Mesenchymal stem cell (in vitro differentiated cells and primary cell): ENCODE data around the gene MLLT3.

Source experiments
- DNase-seq: peaks from one replicate; pipeline ENCODE4 v3.0.0-alpha.2; 2013
- H2AFZ ChIP-seq: one replicate; pipeline ENCODE4 v1.6.1; 2013; ENCODE audit warnings: low read depth, mild to moderate bottlenecking, control low read depth, inconsistent platforms, low read length, moderate library complexity
- H2AK5ac ChIP-seq: 2 replicates; pipeline ENCODE4 v1.6.1; 2013; ENCODE audit warnings: low read length, moderate library complexity, mild to moderate bottlenecking, inconsistent platforms; ENCODE audit not compliant: severe bottlenecking
- H2BK120ac ChIP-seq: one replicate; pipeline ENCODE4 v1.6.1; 2013; ENCODE audit warnings: low read depth, mild to moderate bottlenecking, inconsistent platforms, low read length, moderate library complexity
- H2BK12ac ChIP-seq, 2 experiments: one replicate each; pipeline ENCODE4 v1.6.1; 2013; ENCODE audit warnings: inconsistent platforms in 2 of 2, low read length in 2 of 2, mild to moderate bottlenecking in 2 of 2, moderate library complexity in 2 of 2, control low read depth in 1 of 2
- H2BK15ac ChIP-seq: one replicate; pipeline ENCODE4 v1.6.1; 2013; ENCODE audit warnings: mild to moderate bottlenecking, low read depth, inconsistent platforms; ENCODE audit not compliant: poor library complexity, severe bottlenecking
- H2BK5ac ChIP-seq: 2 replicates; pipeline ENCODE4 v1.6.1; 2013; ENCODE audit warnings: low read depth, mild to moderate bottlenecking, low read length, control low read depth, inconsistent platforms; ENCODE audit not compliant: poor library complexity, severe bottlenecking
- H3K14ac ChIP-seq, 2 experiments: one replicate each; pipeline ENCODE4 v1.6.1; 2013; ENCODE audit warnings: inconsistent platforms in 2 of 2, low read length in 2 of 2, control low read depth in 1 of 2, mild to moderate bottlenecking in 1 of 2, moderate library complexity in 1 of 2
- H3K18ac ChIP-seq, 2 experiments: one replicate each; pipeline ENCODE4 v1.6.1; 2013; ENCODE audit warnings: inconsistent platforms in 2 of 2, low read length in 2 of 2, control low read depth in 1 of 2, low read depth in 1 of 2, mild to moderate bottlenecking in 1 of 2
- H3K23ac ChIP-seq, 2 experiments: one replicate each; pipeline ENCODE4 v1.6.1; 2013; ENCODE audit warnings: inconsistent platforms in 2 of 2, low read length in 2 of 2, mild to moderate bottlenecking in 2 of 2, moderate library complexity in 2 of 2, control low read depth in 1 of 2
- H3K27ac ChIP-seq: 2 replicates; pipeline ENCODE4 v1.5.1; 2013; ENCODE audit warnings: mild to moderate bottlenecking, moderate library complexity, low read length, control low read depth, inconsistent platforms; ENCODE audit not compliant: poor library complexity, severe bottlenecking
- H3K27me3 ChIP-seq, 2 experiments: 2 replicates each; pipeline versions ENCODE4 v1.6.1 to v1.7.0; 2013; ENCODE audit warnings: low read length in 2 of 2, mild to moderate bottlenecking in 2 of 2, moderate library complexity in 2 of 2, control low read depth in 1 of 2, inconsistent platforms in 1 of 2; ENCODE audit not compliant: control insufficient read depth in 1 of 2, insufficient read depth in 1 of 2
- H3K36me3 ChIP-seq, 2 experiments: 2 replicates each; pipeline versions ENCODE4 v1.6.1 to v1.7.0; 2013; ENCODE audit warnings: low read length in 2 of 2, control low read depth in 1 of 2, inconsistent platforms in 1 of 2, low read depth in 1 of 2, mild to moderate bottlenecking in 1 of 2; ENCODE audit not compliant: insufficient read depth in 2 of 2, control insufficient read depth in 1 of 2
- H3K4ac ChIP-seq, 2 experiments: one replicate each; pipeline ENCODE4 v1.6.1; 2013; ENCODE audit warnings: inconsistent platforms in 2 of 2, low read length in 2 of 2, mild to moderate bottlenecking in 2 of 2, moderate library complexity in 2 of 2, control low read depth in 1 of 2, low read depth in 1 of 2
- H3K4me1 ChIP-seq: 2 replicates; pipeline ENCODE4 v1.6.1; 2013; ENCODE audit warnings: low read depth, low read length, control low read depth; ENCODE audit not compliant: control insufficient read depth, insufficient read depth
- H3K4me2 ChIP-seq: 2 replicates; pipeline ENCODE4 v1.6.1; 2013; ENCODE audit warnings: low read length, mild to moderate bottlenecking, inconsistent platforms; ENCODE audit not compliant: poor library complexity, severe bottlenecking
- H3K4me3 ChIP-seq, 2 experiments: 2 replicates each; pipeline versions ENCODE4 v1.5.1 to v1.7.0; 2013; ENCODE audit warnings: low read length in 2 of 2, mild to moderate bottlenecking in 2 of 2, control low read depth in 1 of 2, low read depth in 1 of 2; ENCODE audit not compliant: insufficient read depth in 1 of 2
- H3K79me1 ChIP-seq: replicated peaks from 2 replicates; pipeline ENCODE4 v1.6.1; 2013; ENCODE audit warnings: mild to moderate bottlenecking, control low read depth, low read length, inconsistent platforms; ENCODE audit not compliant: poor library complexity, severe bottlenecking
- H3K9ac ChIP-seq: 2 replicates; pipeline ENCODE4 v1.7.0; 2013; ENCODE audit warnings: mild to moderate bottlenecking, low read length, moderate library complexity
- H3K9me3 ChIP-seq: 2 replicates; pipeline ENCODE4 v1.7.0; 2013; ENCODE audit warnings: mild to moderate bottlenecking, low read length; ENCODE audit not compliant: control insufficient read depth
- H4K8ac ChIP-seq: one replicate; pipeline ENCODE4 v1.6.1; 2013; ENCODE audit warnings: inconsistent platforms, mild to moderate bottlenecking, low read length, moderate library complexity
- H4K91ac ChIP-seq: one replicate; pipeline ENCODE4 v1.6.1; 2013; ENCODE audit warnings: mild to moderate bottlenecking, low read length, inconsistent platforms
- WGBS: methylation state at CpG from one replicate; pipeline ENCODE4 v1.1.7; 2013; ENCODE audit warnings: mixed read lengths; 5-methylcytosine and 5-hydroxymethylcytosine counted together

The MLLT3 gene

DNA sequence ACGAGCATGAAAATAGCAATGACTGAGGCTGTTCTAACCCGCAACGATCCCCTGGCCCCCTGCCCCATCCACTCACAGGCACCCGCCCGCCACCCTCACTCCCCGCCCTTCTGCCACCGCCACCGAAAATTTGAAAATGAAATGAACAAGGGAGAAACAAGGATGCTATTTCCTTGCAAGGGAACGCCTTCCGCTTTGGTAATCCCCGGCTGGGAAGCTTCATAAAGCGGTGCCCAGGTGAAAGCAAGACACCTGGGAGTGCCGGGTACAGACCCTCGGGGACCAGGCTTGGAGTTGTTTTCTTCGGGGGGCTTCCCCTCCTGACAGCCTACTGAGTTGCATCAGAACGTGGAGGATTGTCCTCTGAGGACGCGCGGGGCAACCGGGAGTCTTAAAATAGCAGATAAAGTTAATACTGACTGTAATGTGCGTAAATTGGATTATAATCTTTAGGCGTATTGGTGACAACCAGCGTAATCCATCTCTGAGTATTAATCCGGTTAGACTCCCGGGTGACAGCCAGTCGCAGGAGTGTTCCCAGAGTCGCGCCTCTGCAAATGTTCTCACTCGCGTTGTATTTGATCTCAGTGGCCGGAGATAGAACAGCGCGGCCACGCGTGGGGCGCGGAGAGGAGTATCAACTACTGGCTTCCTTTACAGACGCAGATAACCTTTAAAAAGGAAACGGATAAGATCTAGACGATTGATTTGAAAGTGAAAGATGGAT lies 885 bp upstream of the MLLT3 start:
- no peak overlapping the region for H4K8ac ChIP-seq
- peaks cover 1% of the 10 kb centered on the region for H3K79me1 ChIP-seq
- H2BK12ac ChIP-seq, result no peak overlapping the region
- no peak overlapping the region for H2BK15ac ChIP-seq
- DNase-seq, result peak; percentile 33
- peak overlapping the region; percentile 84 for H3K4me2 ChIP-seq
- peak overlapping the region in 1 of 2 experiments; percentile 61 for H3K18ac ChIP-seq
- no peak overlapping the region for H3K14ac ChIP-seq
- no peak overlapping the region for H2AK5ac ChIP-seq
- no peak overlapping the region for H2BK5ac ChIP-seq
- H4K91ac ChIP-seq, result no peak overlapping the region
- H2AFZ ChIP-seq, result peak overlapping the region; percentile 37
- H3K23ac ChIP-seq, result no peak overlapping the region
- peak overlapping the region; percentile 84 for H3K9ac ChIP-seq
- no peak overlapping the region for H3K27ac ChIP-seq
- no peaks in the 10 kb centered on the region for H3K36me3 ChIP-seq
- no peak overlapping the region for H2BK120ac ChIP-seq
- H3K4me3 ChIP-seq, result peak overlapping the region; percentile 63 to 96
- H3K4ac ChIP-seq, result no peak overlapping the region
- peaks cover 3% of the 10 kb centered on the region for H3K4me1 ChIP-seq
- under 1% methylated on average over 37 of the region's 40 CpGs for WGBS
- H3K9me3 ChIP-seq, result no peaks in the 10 kb centered on the region
- H3K27me3 ChIP-seq, result no peaks in the 10 kb centered on the region

- peak overlapping the region in 1 of 2 experiments; percentile 88 for H3K14ac ChIP-seq
- peak overlapping the region; percentile 56 for H3K4me2 ChIP-seq
- peaks cover 1% of the 10 kb centered on the region for H3K79me1 ChIP-seq
- peak overlapping the region; percentile 90 for H3K9ac ChIP-seq
- H3K36me3 ChIP-seq, result no peaks in the 10 kb centered on the region
- H3K4me1 ChIP-seq, result peaks cover 3% of the 10 kb centered on the region
- H2BK15ac ChIP-seq, result peak overlapping the region; percentile 91
- peak overlapping the region in 1 of 2 experiments; percentile 10 for H2BK12ac ChIP-seq
- H3K4ac ChIP-seq, result peak overlapping the region; percentile 74 to 84
- WGBS, result under 1% methylated on average over 53 of the region's 82 CpGs
- H3K27ac ChIP-seq, result peak overlapping the region; percentile 71
- peak; percentile 82 for DNase-seq
- H2AK5ac ChIP-seq, result no peak overlapping the region
- H3K27me3 ChIP-seq, result no peaks in the 10 kb centered on the region
- no peak overlapping the region for H2BK120ac ChIP-seq
- peak overlapping the region; percentile 92 to 95 for H3K18ac ChIP-seq
- H4K8ac ChIP-seq, result peak overlapping the region; percentile 19
- no peak overlapping the region for H4K91ac ChIP-seq
- H3K9me3 ChIP-seq, result no peaks in the 10 kb centered on the region
- peak overlapping the region; percentile 66 to 93 for H3K23ac ChIP-seq
- H2BK5ac ChIP-seq, result no peak overlapping the region
- peak overlapping the region; percentile 88 for H2AFZ ChIP-seq
- peak overlapping the region; percentile 72 to 96 for H3K4me3 ChIP-seq
Measured at GRCh38 chr9:20621471-20622329, 599 bp downstream of the MLLT3 start.

DNA sequence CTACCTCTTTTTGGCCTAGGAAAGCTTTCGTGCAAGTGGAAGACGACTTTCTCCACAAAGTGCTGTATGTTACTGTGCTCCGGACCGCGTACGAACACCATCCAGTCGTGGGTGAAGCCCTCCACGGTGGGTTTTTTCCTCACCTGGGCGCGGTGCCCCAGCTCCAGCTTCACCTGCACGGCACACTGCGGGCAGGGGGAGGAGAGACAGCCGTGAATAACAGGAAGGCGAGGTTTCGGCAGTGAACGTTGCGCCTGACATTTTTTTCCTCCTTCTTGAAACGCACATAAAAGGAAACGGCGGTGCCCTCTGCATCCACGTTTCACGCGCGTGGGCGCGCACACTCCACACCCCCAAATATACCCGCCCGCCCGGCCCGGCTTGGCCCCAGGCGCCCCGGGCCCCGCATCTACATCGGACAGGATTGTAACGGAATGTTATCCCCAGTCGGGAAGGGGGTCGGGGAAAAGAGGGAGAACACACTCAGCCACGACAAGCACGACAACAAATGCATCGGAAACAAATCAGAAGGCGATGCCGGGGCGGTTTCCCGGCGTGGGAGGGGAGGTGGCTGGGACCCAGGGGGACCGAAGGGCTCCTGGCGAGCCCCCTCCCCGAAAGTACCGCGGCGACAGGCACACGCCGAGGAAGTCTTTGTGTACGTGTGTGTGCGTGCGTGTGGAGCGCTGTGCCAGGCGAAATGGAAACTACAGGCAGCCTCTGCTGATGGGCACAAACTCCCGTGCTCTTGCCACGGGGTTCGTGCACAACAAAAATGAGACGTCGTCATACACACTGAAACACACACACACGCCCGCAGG lies 1.4 kb downstream of the MLLT3 start:
- no peaks in the 10 kb centered on the region for H3K9me3 ChIP-seq
- no peak overlapping the region for H2BK5ac ChIP-seq
- peak overlapping the region in 1 of 2 experiments; percentile 53 for H3K14ac ChIP-seq
- peak overlapping the region; percentile 72 to 96 for H3K4me3 ChIP-seq
- H3K79me1 ChIP-seq, result peaks cover 1% of the 10 kb centered on the region
- H3K9ac ChIP-seq, result peak overlapping the region; percentile 90
- peak overlapping the region; percentile 35 for H2BK120ac ChIP-seq
- H3K23ac ChIP-seq, result peak overlapping the region in 1 of 2 experiments; percentile 66
- H4K8ac ChIP-seq, result no peak overlapping the region
- H3K4me2 ChIP-seq, result peak overlapping the region; percentile 56
- WGBS, result under 1% methylated on average over 33 of the region's 65 CpGs
- H2BK12ac ChIP-seq, result peak overlapping the region in 1 of 2 experiments; percentile 10
- H3K36me3 ChIP-seq, result no peaks in the 10 kb centered on the region
- H2AFZ ChIP-seq, result peak overlapping the region; percentile 16
- peak overlapping the region; percentile 92 to 95 for H3K18ac ChIP-seq
- no peaks in the 10 kb centered on the region for H3K27me3 ChIP-seq
- peaks cover 3% of the 10 kb centered on the region for H3K4me1 ChIP-seq
- no peak overlapping the region for H3K27ac ChIP-seq
- H2AK5ac ChIP-seq, result no peak overlapping the region
- peak overlapping the region; percentile 44 for H2BK15ac ChIP-seq
- peak overlapping the region; percentile 49 to 84 for H3K4ac ChIP-seq
- H4K91ac ChIP-seq, result no peak overlapping the region
- DNase-seq, result peak; percentile 70
